Measurements from ENCODE around the gene KRTAP10-8.
"Not testable (repeated sequence)": the region's sequence is repeated elsewhere in the genome, so short reads cannot be mapped to it uniquely, and the experiment has no call there.

The KRTAP10-8 gene

DNA sequence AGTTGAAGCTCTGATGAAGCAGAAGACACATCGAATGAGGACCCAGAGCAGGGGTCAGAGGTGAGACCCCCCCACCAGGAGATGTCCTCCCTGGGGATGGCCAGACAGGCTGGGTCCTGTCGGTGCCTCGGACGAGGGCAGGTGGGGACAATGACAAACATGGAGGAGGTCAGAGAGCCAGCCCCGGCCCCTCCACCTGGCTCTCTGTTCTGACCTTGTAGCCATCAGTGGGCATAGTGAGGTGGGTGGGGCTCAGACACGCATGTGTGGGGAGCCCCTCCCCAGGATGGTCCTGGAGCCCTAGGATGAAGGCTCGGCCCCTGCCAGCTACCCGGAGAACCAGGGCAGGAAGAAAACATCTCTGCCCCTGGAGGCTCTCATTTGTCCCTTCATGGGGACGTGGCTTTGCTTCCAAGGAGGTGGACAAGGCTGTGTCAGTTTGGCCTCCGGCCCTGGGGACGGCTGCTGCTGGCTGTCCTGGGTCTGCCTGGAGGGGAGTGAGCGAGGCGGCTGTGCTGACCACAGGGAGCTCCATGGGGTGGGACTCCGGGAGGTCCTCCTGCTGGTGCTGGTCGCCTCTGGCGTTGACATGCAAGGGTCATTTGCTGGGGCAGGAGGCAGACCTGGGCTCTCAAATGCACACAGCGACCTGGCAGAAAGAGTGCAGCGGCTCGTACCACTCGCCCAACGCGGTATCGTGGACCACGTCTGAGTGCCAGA is 22.1 kb upstream of the KRTAP10-8 start:
- no peak for DNase-seq (ENCODE audit: low read depth, low spot score)
- TF ChIP-seq CTCF (IDR thresholded peaks at IDR 0.05; ENCODE audit: low read depth, low read length) = no peak
- no peak overlapping the region for H3K4me3 ChIP-seq (ENCODE audit: low read depth, low read length)
- in situ Hi-C loops (cut with HindIII; ENCODE audit: low sequenced_read_pairs) = no loop called here

- no peak for TF ChIP-seq CTCF (IDR thresholded peaks at IDR 0.05; ENCODE audit: low read depth, low read length)
- H3K4me3 ChIP-seq (ENCODE audit: low read depth, low read length) = no peak overlapping the region
- in situ Hi-C loops (cut with HindIII; ENCODE audit: low sequenced_read_pairs) = no loop called here
- no peak for DNase-seq (ENCODE audit: low read depth, low spot score)
Observed at GRCh38 chr21:44590311-44590721, 21.6 kb upstream of the KRTAP10-8 start.

- H3K4me3 ChIP-seq (ENCODE audit: low read depth, low read length); DNase-seq (ENCODE audit: low read depth, low spot score); in situ Hi-C loops (cut with HindIII; ENCODE audit: low sequenced_read_pairs): not testable (repeated sequence)
Observed at GRCh38 chr21:44590897-44591800, 20.7 kb upstream of the KRTAP10-8 start.

DNA sequence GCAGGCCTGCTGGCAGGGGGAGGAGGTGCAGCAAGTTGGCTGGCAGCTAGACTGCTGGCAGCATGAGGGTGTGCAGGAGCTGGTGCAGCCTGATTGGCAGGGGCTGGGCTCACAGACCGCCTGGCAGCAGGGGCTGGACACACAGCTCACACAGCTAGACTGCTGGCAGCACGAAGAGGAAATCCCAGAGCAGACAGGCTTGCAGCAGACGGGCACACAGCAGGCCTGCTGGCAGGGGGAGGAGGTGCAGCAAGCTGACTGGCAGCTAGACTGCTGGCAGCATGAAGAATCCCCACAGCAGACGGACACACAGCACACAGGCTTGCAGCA is 20.1 kb upstream of the KRTAP10-8 start:
- DNase-seq (ENCODE audit: low read depth, low spot score); H3K4me3 ChIP-seq (ENCODE audit: low read depth, low read length); in situ Hi-C loops (cut with HindIII; ENCODE audit: low sequenced_read_pairs): not testable (repeated sequence)

GRCh38 chr21:44592446-44593311 is 19.2 kb upstream of the KRTAP10-8 start, which contains the start of gene KRTAP10-6:
Gene KRTAP10-6, minus strand, starts transcription at chr21:44592505. Its CDS starts 21 bp downstream, at chr21:44592484.
- DNase-seq (ENCODE audit: low read depth, low spot score) = no peak
- in situ Hi-C loops (cut with HindIII; ENCODE audit: low sequenced_read_pairs) = no loop called here
- no peak within 1 kb of the TSS for H3K4me3 ChIP-seq (ENCODE audit: low read depth, low read length)
- no peak for TF ChIP-seq CTCF (IDR thresholded peaks at IDR 0.05; ENCODE audit: low read depth, low read length)

DNA sequence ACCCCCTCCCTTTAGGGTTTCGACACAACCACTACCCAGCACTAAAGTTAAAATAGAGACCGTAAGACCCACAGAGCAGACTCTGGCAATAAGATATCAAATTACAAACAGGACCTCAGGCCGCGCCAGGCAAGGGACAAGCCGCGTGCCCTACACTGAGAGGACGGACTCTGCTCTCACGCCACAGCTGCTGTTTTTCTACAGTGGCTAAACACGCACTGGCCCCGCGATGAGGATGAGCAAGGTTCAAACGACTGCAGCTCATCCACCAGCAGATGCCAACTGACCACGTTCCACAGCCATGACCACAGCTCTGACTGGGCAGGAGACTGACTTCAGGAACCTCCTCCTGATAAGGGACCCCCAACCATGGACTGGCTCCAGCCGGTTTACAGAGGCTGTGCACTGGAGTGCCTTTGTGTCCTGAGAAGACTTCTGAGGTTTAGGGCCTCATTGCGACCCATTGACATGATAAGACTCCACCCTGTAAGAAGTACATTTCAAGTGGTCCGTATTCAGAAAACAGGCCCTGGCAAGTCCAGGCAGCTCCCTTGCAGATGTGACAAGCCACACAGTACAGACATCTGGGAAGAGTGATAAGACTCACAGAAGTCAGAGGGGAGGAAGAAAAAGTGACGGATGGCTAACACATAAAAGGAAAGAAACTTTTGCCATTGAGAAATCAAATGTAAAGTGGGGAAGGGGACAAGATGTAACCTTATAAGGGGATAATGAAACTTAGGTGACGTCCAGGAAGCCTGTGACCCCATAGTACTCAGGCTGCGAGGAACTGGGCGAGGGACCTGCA is 18.1 kb upstream of the KRTAP10-8 start:
- no peak overlapping the region for H3K4me3 ChIP-seq (ENCODE audit: low read depth, low read length)
- no peak for TF ChIP-seq CTCF (IDR thresholded peaks at IDR 0.05; ENCODE audit: low read depth, low read length)
- in situ Hi-C loops (cut with HindIII; ENCODE audit: low sequenced_read_pairs) = no loop called here
- no peak for DNase-seq (ENCODE audit: low read depth, low spot score)

Measured in astrocyte of the spinal cord (primary cell).